NCI-H526 treated with DMSO at 0.1 percent for 48 hours (cell line): ENCODE data around the gene KIAA0513.

ENCODE experiments used
- DNase-seq: peaks from one replicate; lab custom pipeline; 2025; lab: John Stamatoyannopoulos, UW

The KIAA0513 gene, protein sequence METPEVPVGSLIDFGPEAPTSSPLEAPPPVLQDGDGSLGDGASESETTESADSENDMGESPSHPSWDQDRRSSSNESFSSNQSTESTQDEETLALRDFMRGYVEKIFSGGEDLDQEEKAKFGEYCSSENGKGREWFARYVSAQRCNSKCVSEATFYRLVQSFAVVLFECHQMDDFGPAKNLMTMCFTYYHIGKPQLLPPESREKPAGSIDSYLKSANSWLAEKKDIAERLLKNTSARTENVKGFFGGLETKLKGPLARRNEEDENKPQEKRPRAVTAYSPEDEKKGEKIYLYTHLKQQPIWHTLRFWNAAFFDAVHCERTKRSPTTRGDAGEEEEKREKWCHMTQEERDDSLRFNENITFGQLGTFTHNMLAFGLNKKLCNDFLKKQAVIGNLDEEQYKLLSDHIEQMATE

DNA sequence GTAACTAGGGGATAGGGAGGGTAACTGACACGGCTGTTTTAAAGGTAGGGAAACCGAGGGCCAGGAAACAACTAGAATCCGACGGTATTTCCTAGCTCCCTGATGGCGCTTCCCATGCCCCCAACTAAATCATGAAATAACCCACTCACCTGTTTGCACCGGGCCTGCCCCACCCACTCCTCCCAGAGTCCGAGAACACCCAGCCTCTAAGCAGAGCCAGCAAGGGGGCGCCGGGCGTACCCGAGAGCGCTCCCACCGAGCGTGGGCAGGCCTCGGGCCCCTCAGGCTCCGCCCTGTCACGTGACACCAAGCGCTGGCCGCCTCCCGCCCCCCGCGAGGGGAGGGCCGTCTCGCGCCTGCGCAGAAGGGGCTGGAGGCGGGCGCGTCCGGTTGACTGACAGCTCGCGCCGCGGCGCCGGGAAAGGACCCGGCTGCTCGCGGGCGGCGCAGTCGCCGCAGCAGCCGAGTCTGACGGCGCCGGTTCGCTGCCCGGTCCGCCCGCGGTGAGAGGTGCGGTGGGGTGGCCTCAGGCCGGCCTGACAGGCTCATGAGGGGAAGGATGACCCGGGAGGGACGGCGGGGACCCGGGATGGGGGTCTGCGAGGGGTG lies at the start of gene KIAA0513:
KIAA0513 (plus strand) TSS at position 447 of the 609 bp plus-strand sequence. CDS start 39,277 bp downstream, outside the sequence.
- DNase-seq: peak; percentile 45

DNA sequence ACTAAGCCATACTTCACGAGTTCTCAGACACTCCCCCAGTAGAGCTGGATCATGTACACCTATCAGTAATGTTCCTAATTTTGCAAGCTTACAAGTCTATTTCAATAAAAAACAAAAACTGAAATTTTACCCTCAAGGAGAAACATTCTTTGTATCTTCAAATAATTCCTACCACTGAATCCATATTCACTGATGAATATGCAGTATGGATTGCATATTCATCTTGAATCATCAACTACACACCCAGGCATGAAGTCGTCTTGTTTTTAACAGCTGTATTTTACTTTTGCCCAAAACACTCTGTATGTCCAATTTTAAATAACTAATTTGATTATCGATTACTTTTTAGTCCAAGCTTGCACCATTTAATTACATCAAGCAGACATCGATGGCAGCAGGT lies 48.1 kb upstream of the KIAA0513 start:
- DNase-seq: no peak

DNA sequence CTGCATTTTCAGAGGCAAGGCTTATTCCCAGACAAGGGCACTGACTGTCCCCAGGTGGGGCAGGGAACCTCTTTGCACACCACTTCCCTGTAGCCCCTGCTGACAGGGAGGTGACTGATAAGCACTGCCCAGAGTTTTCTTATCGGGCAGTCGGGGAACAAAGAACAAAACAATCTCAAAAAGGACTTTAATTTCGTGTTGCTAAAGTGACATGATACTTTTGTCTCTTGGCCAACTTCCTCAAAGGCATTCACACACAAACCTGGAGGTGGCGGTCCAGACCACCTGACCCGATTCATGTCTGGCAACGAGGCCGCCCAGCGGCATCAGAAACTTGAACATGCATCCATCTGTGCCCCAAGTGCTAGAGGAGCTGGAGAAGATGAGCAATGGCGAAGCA lies 45.2 kb upstream of the KIAA0513 start:
- no peak for DNase-seq

DNA sequence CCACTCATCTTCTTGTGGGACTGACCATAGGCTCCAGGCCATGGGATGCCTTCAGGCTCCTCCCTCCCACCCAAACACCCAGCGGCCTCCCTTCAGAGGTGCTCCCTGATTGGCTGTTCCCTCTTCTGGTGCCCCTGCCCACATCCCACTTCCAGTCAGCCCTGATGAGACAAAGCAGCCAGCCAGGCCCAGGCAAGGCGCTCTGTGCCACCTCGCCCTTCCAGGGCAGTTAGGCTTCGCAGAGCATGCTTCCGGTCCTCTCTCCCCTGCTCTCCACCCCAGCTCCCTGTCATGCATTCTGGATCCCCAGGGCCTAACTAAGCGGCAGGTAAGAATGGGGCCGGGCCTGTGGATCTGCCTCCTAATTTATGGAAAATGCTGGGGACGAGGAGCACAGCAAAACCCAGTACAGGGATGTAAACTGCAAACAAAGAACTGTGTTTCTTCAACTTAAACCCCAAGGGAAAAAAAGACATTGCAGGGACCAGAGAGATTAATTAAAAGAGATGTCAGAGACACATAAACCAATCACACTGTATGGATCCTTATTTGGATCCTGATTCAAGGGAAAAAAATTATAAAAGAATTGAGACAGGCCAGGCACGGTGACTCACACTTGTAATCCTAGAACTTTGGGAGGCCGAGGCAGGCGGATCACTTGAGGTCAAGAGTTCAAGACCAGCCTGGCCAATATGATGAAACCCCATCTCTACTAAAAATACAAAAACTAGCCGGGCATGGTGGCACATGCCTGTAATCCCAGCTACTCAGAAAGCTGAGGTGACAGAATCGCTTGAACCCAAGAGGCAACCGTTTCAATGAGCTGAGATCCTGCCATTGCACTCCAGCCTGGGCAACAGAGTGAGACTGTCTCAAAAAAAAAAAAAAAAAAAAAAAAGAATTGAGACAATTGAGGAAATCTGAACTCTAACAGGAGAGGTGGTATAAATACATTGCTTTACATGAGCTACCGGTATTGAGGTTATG lies 42.2 kb upstream of the KIAA0513 start:
- no peak for DNase-seq

DNA sequence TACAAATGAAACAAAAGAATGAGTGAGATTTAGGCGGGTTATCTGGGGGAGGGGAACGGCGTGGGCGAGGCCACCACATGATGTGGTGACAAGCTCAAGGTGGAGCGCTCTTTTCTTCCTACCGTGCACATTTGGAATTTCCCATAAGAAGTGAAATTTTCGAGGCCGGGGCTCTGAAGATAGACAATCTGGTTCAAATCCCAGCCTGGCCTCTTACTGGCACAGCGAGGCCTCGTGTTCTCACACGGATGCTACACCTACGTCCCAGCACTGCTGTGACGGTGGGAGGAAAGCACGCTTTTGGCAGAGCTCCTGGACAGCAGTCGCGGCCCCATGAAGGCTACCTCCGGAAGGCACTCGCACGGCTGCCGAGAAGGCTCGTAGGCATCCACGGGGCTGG lies 41.5 kb upstream of the KIAA0513 start:
- no peak for DNase-seq

DNA sequence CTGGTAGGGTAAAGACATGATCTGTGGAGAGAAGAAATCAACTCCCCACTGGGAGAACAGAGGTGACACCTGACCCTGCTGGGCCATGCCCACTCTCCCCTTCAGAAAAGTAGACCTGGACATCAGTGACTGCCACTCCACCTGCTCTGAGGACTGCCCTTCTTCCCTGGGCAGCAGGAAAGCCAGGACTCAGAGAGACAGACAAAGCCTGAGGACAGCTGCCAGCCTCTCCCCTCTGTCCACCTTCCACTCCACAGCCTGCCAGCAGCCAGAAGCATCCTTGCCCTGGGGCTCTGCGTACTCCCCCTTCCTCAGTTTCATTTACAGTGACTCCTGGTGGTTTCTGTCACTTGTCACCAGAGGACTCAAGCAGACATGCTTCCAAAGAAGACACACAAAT lies 40.7 kb upstream of the KIAA0513 start:
- DNase-seq: no peak

DNA sequence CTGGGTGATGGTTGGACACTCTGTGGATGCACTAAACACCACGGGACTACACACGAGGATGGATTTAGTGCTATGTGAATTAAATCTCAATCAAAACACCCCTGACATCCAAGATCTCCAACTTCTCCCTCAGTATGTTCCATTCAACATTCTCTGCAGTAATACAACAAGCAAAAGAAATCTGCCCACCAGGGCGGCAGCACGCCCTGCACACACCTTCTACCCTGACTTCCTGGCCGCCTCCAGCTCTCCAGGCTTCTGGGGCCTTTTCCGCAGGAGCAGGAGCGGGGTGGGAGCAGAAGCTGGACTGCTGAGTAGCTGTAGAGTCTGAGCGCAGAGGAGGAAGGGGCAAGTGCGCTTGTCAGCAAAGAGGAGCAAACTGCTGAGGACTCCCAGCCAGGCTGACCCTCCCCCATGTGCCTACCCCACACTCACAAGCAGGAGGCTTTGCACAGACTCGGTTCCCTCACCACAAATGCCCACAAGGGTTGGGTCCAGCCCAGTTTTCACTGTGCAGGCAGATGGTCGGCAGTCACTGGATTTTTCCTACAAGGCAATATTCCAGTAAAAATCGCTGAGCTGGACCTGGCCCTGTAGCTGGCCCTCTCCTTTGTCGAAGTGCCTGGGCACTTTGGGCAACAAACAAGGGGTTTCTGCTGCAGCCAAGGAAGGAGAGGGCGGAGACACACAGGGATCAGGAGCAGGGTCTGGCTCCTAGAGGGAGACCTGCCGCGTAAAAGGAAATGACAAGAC lies 39.1 kb upstream of the KIAA0513 start:
- no peak for DNase-seq

DNA sequence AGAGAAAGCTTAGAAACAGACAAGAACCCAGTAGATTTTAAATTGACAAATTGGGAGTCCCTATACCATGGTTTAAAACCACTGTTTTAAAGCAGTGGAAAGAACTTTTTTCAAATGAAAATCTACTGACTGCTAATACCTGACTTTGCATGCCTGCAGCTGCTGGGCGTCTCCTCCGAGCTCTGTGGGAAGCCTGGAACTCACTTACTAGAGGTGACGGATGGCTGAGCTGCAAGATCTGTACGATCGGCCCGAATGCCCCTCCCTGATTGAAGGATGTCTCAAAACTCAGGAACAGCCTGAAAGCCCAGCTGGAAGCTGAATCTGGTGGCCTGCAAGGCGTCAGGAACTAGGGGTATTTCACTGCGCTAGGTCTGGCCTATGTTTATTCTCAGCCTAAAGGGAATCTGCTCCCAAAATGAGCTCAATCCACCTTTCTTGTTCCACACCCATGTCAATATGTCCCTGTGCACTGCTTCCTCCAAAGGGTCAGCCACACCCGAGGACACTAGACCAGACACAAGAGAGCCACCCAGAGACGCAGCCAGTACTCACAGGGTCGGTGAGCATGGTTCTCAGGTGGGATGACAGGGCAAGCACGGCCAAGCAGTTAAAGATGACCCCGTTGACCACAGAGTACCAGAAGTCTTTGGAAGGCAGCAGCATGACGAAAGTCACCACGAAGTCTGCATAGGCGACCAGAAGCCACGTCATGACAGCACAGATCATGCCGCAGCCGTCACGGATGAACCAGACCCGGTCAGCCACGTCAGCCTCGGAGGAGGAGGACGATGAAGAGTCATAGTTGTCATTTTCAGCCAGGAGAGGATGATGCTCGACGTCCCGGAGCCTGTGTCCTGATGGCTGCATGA lies 37.6 kb upstream of the KIAA0513 start:
- DNase-seq: no peak

DNA sequence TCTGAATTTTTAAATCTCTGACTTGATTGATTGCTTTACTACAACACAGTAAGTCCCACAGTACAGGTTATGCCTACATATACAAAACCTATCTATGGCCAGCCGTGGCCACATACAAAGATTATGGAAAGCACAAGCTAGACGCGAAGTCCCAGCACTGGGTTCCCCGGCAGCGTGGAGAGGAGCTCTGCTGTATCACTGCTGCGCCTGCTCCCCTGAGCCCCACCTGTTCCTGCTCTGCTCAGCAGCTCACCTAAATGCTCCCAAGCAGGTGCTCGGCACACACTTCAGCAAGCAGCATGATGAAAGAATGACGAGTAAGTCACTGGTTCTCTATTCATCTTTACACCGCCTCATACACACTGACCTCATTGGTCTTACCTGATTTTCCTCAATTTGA lies 36.8 kb upstream of the KIAA0513 start:
- DNase-seq: no peak

DNA sequence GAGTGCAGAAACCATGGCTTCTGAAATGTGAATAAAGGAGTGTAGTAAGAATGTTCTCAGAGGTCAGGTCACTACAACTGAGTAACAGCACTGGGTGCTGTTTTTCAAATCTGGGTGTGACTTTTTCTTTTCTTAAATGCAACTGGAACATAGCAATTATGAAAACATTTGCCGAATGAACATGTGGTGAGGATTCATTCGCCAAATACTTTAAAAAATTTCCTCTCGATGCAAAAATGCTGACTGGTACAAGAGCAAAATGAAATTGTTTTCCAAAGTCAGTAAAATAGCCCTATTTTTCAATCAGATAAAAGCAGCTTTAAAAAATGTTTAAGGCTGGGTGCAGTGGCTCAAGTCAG lies 34.9 kb upstream of the KIAA0513 start:
- no peak for DNase-seq

DNA sequence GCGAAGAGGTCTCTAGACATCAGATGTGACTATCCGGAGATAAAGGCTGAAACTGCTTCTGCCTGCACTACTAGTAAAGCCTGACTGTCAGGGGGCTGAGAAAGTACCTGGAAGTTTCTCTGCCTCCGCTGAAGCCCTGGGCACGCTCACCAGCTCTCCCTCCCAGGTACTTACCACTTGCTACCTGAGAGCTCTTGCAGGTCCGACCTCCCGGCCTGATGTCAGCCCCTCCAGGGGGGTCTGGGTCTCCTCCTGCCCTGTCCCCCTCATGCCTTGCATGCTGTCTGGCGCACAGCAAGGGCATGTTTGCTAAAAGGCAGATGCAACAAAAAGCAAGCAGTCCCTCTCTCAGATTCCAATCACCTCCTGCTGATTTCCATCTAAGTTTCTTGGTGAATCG lies 33.7 kb upstream of the KIAA0513 start:
- DNase-seq: no peak

DNA sequence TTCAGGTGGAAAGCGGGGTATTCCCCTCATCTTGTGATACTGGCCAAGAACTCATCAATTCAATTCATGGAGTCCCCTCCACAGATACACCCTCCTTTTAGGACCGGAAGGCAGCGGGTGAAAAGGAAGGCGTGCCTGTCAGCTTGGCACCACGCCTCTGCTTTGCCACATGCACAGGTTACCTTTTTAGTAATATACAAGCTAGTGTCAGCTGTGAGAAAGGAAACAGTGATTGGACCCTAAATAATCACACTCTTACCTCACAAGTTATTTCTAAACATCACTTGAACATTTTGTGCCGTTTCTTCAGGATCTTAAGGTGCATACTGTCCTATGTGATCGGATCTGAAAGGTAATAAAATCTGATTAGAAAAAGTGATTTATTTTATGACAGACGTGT lies 31.9 kb upstream of the KIAA0513 start:
- no peak for DNase-seq

DNA sequence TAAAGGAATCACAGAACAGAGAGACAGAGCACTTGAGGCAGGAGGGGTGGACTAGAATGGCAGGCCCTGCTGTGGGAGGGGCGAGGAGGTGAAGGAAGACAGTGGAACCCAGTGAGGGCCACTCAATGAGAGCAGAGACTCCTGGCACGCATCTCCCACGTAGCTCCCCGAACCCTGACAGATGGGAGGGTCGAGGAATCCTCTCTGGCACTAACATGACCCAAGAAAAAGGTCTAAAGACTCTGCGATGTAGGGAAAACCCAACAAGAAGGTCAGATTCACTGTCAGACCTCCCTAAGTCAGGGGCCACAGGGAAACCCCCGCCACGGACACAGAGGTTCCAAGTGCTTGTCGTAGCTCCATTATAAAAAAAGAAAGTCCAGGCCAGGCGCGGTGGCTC lies 31.2 kb upstream of the KIAA0513 start:
- no peak for DNase-seq

DNA sequence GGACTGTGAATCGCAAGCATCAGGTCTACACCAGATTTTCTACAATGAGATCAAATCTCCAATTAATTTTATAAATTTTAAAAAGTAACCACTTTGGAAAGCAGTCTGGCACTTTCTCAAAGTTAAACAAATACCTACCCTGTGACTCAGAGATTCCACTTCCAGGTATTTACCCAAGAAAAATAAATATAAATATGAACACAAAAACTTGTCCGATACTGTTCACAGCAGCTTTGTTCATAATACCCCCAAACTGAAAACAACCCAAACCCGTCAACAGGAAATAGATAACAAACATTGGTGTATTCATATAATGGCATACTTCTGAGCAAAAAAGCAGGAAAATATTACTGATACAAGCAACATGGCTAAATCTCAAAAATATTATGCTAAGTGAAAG lies 28.4 kb upstream of the KIAA0513 start:
- DNase-seq: no peak

DNA sequence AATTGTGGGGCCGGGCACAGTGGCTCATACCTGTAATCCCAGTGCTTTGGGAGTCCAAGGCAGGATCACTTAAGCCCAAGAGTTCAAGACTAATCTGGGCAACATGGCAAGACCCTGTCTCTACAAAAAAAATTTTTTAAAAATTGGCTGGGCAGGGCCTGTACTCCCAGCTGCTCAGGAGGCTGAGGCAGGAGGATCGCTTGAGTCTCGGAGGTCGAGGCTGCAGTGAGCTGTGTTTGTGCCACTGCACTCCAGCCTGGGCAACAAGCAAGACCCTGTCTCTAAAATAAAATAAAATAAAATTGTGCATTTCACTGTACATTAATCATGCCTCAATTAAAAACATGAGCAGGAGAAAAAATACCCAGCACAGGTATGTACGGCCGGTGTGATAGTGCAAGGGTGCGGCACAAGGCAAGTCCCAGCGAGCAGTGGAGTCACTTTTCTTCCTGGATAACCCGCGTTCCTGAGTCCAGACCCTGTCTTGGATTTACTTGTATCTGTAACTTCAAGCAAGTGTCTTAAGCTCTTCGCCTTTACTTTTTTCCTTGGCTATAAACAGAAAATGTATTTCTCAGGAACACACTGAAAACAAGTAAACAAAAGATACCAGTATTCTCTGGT lies 27.6 kb upstream of the KIAA0513 start:
- DNase-seq: no peak

DNA sequence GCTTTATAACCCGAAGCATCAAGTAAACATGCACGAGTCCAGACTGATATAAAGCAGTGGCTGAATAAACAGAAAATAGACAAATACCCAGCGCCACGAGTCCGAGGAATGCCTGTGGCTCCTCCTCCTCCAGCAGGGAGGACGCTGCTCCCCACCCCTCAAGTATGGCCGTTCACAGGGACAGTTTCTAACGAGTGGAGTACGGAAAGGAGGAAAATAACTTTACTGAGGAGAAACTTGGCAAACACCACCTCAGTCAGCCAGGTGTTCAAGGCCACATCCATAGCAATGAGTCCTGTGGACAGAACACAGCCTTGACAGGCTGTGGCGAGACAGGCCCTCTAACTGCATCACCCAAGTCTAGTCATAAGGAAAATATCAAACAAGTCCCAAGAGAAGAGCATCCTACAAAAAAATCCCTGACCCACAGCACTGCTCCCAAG lies 25.5 kb upstream of the KIAA0513 start:
- DNase-seq: no peak

DNA sequence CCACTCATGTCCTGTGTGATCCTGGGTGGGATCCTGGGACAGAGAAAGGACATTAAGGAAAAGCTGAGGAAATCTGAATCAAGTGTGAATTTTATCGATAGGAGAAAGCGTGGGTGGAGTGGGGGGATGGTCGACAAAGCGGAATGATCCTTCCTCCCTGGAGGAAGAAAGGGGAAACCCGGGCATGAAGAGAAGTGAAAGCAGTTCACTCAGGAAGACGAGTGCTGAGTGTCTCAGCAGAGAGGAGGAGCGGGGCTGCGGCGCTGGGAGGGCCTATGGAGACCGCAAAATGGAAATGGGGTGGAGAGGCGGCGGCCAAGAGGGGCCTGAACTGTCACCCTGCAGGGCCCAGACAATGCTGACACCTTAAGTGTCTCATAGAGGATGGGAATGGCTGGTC lies 25.0 kb upstream of the KIAA0513 start:
- no peak for DNase-seq

DNA sequence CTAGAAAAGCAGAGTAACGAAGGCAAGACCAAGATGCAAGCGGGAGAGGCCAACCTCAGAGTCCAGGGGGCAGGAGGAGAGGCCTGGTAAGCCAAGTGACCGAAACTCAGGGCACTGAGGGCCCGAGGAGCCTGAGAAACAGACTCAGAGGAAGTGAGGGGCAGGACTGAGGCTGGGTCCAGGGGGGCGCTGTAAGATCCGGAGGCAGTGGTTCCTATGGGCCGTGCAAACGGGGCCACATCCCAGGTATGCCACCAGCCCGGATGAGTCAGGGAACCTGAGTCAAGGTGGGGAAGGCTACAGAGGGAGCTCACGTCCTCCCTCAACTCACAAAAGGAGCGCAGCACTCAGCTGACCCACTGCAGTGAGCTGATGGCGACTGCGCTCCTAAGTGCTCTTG lies 24.5 kb upstream of the KIAA0513 start:
- DNase-seq: no peak

DNA sequence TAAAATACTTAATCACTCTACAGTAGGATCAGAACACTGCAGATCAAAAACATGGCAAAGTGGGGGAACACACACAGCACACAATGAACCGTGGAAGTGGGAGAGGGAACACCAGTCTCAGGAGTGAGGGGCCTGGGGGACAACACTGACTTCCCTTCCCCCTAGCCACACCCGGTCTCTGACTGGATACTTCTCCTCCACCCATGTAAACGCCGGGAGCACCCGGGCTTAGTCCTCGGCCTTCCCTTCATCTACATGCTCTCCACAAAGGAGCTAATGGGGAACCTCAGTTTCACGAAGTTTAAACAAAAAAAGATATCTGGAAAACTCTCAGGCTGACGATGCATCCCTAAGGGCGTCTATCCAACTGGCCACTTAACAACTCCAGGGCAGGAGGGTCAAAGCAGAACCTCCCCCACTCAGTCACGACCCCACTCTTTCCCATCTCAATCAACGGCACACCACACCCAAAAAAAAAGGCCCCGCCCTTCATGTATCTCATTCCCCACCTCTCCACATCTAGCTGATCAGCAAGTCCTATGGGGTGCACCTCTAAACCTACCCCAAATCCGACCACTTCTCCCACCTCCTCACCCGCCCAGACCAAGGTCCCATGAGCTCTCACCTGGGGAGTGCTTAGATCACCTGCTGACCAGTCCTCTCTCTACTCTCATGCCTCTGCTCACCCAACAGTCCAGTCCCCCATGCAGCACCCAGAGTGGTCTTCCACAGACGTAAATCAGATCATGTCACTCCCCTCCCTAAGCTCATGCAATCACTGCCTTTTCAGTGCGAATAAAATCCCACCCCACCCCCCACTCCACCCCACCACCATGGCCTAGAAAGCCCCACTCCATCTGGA lies 23.6 kb upstream of the KIAA0513 start:
- DNase-seq: no peak
